ENCODE results near the gene C3orf22.

C3orf22 gene

DNA sequence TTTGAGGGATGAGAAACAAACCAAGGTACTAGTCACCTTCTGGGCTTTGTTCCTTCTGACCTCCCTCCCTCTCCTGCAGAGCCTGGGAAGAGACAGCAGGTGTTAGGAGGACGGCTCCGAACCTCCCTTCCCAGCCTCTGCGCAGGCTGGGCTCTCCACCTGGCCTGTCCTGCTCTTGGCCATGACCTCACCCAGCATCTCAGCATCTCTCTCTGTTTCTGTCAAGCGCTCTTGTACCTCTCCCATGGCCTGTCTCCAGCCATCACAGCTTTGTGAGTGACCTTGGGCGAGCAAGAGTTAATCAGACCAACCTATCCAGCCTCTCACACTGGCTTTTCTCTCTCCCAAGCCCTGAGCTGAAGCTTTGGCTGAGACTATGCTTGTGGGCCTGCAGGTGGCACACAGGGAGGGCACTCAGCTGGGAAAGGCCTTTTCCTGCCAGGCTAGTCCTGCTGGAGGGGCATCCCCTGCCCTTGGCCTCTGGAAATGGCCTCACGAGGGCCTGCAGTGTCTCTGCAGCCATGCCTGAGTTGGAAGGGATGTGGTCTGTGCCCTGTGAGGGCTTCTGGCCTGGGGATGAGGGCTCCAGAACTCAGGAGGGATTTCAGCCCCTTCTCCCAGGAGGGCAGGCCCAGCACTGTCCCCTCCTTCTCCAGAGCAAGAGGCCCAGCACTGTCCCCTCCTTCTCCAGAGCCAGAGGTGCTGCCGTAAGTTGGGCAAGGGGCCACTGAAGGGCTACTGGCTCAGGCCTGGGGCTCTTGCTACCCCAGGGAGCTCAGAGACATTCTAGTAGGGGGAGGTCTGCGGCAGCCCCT is 32.7 kb downstream of the C3orf22 start:
- no peaks in the 10 kb centered on the region for H3K36me3 ChIP-seq (replicated peaks; ENCODE audit: low read depth, low read length)
- TF ChIP-seq, protein P1, sequence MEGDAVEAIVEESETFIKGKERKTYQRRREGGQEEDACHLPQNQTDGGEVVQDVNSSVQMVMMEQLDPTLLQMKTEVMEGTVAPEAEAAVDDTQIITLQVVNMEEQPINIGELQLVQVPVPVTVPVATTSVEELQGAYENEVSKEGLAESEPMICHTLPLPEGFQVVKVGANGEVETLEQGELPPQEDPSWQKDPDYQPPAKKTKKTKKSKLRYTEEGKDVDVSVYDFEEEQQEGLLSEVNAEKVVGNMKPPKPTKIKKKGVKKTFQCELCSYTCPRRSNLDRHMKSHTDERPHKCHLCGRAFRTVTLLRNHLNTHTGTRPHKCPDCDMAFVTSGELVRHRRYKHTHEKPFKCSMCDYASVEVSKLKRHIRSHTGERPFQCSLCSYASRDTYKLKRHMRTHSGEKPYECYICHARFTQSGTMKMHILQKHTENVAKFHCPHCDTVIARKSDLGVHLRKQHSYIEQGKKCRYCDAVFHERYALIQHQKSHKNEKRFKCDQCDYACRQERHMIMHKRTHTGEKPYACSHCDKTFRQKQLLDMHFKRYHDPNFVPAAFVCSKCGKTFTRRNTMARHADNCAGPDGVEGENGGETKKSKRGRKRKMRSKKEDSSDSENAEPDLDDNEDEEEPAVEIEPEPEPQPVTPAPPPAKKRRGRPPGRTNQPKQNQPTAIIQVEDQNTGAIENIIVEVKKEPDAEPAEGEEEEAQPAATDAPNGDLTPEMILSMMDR (IDR thresholded peaks at IDR 0.05; ENCODE audit: low read depth, low read length) = no peak
- TF ChIP-seq EZH2phosphoT487 (IDR thresholded peaks at IDR 0.05; ENCODE audit: low read depth) = no peak
- H4K20me1 ChIP-seq (ENCODE audit: insufficient read depth, low read length) = no peaks in the 10 kb centered on the region
- no peak overlapping the region for H3K4me2 ChIP-seq (ENCODE audit: low read length)
- H3K9me3 ChIP-seq (ENCODE audit: insufficient read depth, low read length) = no peaks in the 10 kb centered on the region
- no peak overlapping the region for H3K4me3 ChIP-seq (ENCODE audit: low read length)
- no peak overlapping the region for H2AFZ ChIP-seq (ENCODE audit: low read depth, low read length)
- no peaks in the 10 kb centered on the region for H3K79me2 ChIP-seq (ENCODE audit: low read length)
- no peak overlapping the region for H3K9ac ChIP-seq (ENCODE audit: low read length)
- H3K27ac ChIP-seq (ENCODE audit: low read length) = no peak overlapping the region
- H3K27me3 ChIP-seq (ENCODE audit: low read depth, low read length) = no peaks in the 10 kb centered on the region
- H3K4me1 ChIP-seq (ENCODE audit: low read length) = no peaks in the 10 kb centered on the region

GRCh38 chr3:126525091-126525852 is 33.5 kb downstream of the C3orf22 start:
- H2AFZ ChIP-seq (ENCODE audit: low read depth, low read length) = no peak overlapping the region
- no peak overlapping the region for H3K4me2 ChIP-seq (ENCODE audit: low read length)
- no peaks in the 10 kb centered on the region for H4K20me1 ChIP-seq (ENCODE audit: insufficient read depth, low read length)
- no peak overlapping the region for H3K9ac ChIP-seq (ENCODE audit: low read length)
- H3K27ac ChIP-seq (ENCODE audit: low read length) = no peak overlapping the region
- H3K36me3 ChIP-seq (replicated peaks; ENCODE audit: low read depth, low read length) = no peaks in the 10 kb centered on the region
- no peaks in the 10 kb centered on the region for H3K27me3 ChIP-seq (ENCODE audit: low read depth, low read length)
- no peaks in the 10 kb centered on the region for H3K4me1 ChIP-seq (ENCODE audit: low read length)
- no peak for TF ChIP-seq EZH2phosphoT487 (IDR thresholded peaks at IDR 0.05; ENCODE audit: low read depth)
- TF ChIP-seq, protein P1 (IDR thresholded peaks at IDR 0.05; ENCODE audit: low read depth, low read length) = no peak
- H3K9me3 ChIP-seq (ENCODE audit: insufficient read depth, low read length) = no peaks in the 10 kb centered on the region
- H3K4me3 ChIP-seq (ENCODE audit: low read length) = no peak overlapping the region
- H3K79me2 ChIP-seq (ENCODE audit: low read length) = no peaks in the 10 kb centered on the region

- no peak overlapping the region for H3K9ac ChIP-seq (ENCODE audit: low read length)
- no peaks in the 10 kb centered on the region for H3K9me3 ChIP-seq (ENCODE audit: insufficient read depth, low read length)
- H3K36me3 ChIP-seq (replicated peaks; ENCODE audit: low read depth, low read length) = no peaks in the 10 kb centered on the region
- no peak overlapping the region for H3K4me3 ChIP-seq (ENCODE audit: low read length)
- H2AFZ ChIP-seq (ENCODE audit: low read depth, low read length) = no peak overlapping the region
- H4K20me1 ChIP-seq (ENCODE audit: insufficient read depth, low read length) = no peaks in the 10 kb centered on the region
- no peaks in the 10 kb centered on the region for H3K27me3 ChIP-seq (ENCODE audit: low read depth, low read length)
- H3K79me2 ChIP-seq (ENCODE audit: low read length) = no peaks in the 10 kb centered on the region
- no peak overlapping the region for H3K27ac ChIP-seq (ENCODE audit: low read length)
- H3K4me2 ChIP-seq (ENCODE audit: low read length) = no peak overlapping the region
- H3K4me1 ChIP-seq (ENCODE audit: low read length) = no peaks in the 10 kb centered on the region
- TF ChIP-seq, protein P1 (IDR thresholded peaks at IDR 0.05; ENCODE audit: low read depth, low read length) = no peak
- no peak for TF ChIP-seq EZH2phosphoT487 (IDR thresholded peaks at IDR 0.05; ENCODE audit: low read depth)
These were observed 34.2 kb downstream of the C3orf22 start for GRCh38 chr3:126524429-126524988.
